IMR-90 (cell line): ENCODE data around the gene MLIP. TPM values are rescaled to one million over a fixed set of nuclear protein-coding genes. Genes with fewer than 3 reads are reported as not detected.

Source experiments
- ATAC-seq: fragments of 200-7000 bp; cut with Tn5 transposase; 2 replicates; pipeline ENCODE4 v1.9.1; 2020; ENCODE audit warnings: low read depth, mild to moderate bottlenecking, moderate library complexity
- BruUV-seq: library from RNA; stranded (reverse); fragments of 400-500 nt; replicated peaks from 2 replicates; lab custom pipeline; 2021; lab: Mats Ljungman, UMichigan
- CTCF ChIA-PET: fragments of 300-600 bp; formaldehyde crosslinking; extraction: SDS; loops from one replicate; lab custom pipeline; 2021; ENCODE audit warnings: antibody characterized with exemption; lab: Yijun Ruan, JAX
- POLR2A ChIA-PET: fragments of 300-600 bp; sonication (Branson Sonifier 250); formaldehyde crosslinking; loops from one replicate; lab custom pipeline; 2022; ENCODE audit warnings: antibody characterized with exemption; ENCODE audit not compliant: unreplicated experiment; lab: Charles Lee
- DNase-seq: peaks from one replicate; pipeline ENCODE4 v3.0.0; 2013
- H2AFZ ChIP-seq: replicated peaks from 2 replicates; pipeline ENCODE3; 2013; ENCODE audit warnings: low read length, mild to moderate bottlenecking; ENCODE audit not compliant: poor library complexity
- H2AK5ac ChIP-seq: 2 replicates; pipeline ENCODE4 v1.6.1; 2013; ENCODE audit warnings: low read depth, low read length, inconsistent platforms
- H2AK9ac ChIP-seq: replicated peaks from 2 replicates; pipeline ENCODE3; 2013; ENCODE audit warnings: mild to moderate bottlenecking, low read depth, low read length, moderate library complexity; ENCODE audit not compliant: poor library complexity
- H2BK120ac ChIP-seq: 2 replicates; pipeline ENCODE4 v1.6.1; 2013; ENCODE audit warnings: low read depth, low read length, inconsistent platforms
- H2BK15ac ChIP-seq: 3 replicates; pipeline ENCODE4 v1.6.1; 2013; ENCODE audit warnings: low read depth, low read length, inconsistent platforms
- H2BK20ac ChIP-seq: 2 replicates; pipeline ENCODE4 v1.6.1; 2013; ENCODE audit warnings: low read depth, mild to moderate bottlenecking, inconsistent platforms, low read length, moderate library complexity
- H2BK5ac ChIP-seq: 2 replicates; pipeline ENCODE4 v1.6.1; 2013; ENCODE audit warnings: mild to moderate bottlenecking, low read depth, low read length, inconsistent platforms; ENCODE audit not compliant: poor library complexity, severe bottlenecking
- H3K14ac ChIP-seq: replicated peaks from 2 replicates; pipeline ENCODE4 v1.6.1; 2013; ENCODE audit warnings: low read depth, low read length, inconsistent platforms
- H3K18ac ChIP-seq: 2 replicates; pipeline ENCODE4 v1.6.1; 2013; ENCODE audit warnings: low read depth, low read length, control low read depth
- H3K23ac ChIP-seq: 2 replicates; pipeline ENCODE4 v1.6.1; 2013; ENCODE audit warnings: low read depth, low read length, inconsistent platforms
- H3K27ac ChIP-seq: 2 replicates; pipeline ENCODE4 v1.5.1; 2013; ENCODE audit warnings: mild to moderate bottlenecking, control low read depth, low read length; ENCODE audit not compliant: insufficient read depth
- H3K27me3 ChIP-seq: 2 replicates; pipeline ENCODE4 v1.6.1; 2013; ENCODE audit warnings: low read length; ENCODE audit not compliant: control insufficient read depth, insufficient read depth
- H3K36me3 ChIP-seq: 2 replicates; pipeline ENCODE4 v1.6.1; 2013; ENCODE audit warnings: low read length, mixed read lengths; ENCODE audit not compliant: control insufficient read depth, insufficient read depth
- H3K4ac ChIP-seq: 2 replicates; pipeline ENCODE4 v1.6.1; 2013; ENCODE audit warnings: low read depth, low read length, inconsistent platforms
- H3K4me1 ChIP-seq: 2 replicates; pipeline ENCODE4 v1.6.1; 2013; ENCODE audit warnings: low read length, mixed read lengths; ENCODE audit not compliant: control insufficient read depth, insufficient read depth
- H3K4me2 ChIP-seq: 2 replicates; pipeline ENCODE4 v1.6.1; 2013; ENCODE audit warnings: low read depth, mild to moderate bottlenecking, control low read depth, low read length, moderate library complexity
- H3K4me3 ChIP-seq: 2 replicates; pipeline ENCODE4 v1.5.1; 2013; ENCODE audit warnings: low read depth, mild to moderate bottlenecking, control low read depth, low read length, moderate library complexity; ENCODE audit not compliant: insufficient read depth
- H3K56ac ChIP-seq: 2 replicates; pipeline ENCODE4 v1.6.1; 2013; ENCODE audit warnings: low read length, inconsistent platforms; ENCODE audit not compliant: insufficient read depth; ENCODE audit errors: extremely low read depth
- H3K79me1 ChIP-seq, 2 experiments: 2 replicates each; pipeline ENCODE4 v1.6.1; 2013; ENCODE audit warnings: low read length in 2 of 2, inconsistent platforms in 1 of 2, low read depth in 1 of 2
- H3K9ac ChIP-seq: 2 replicates; pipeline ENCODE4 v1.6.1; 2013; ENCODE audit warnings: low read depth, low read length, control low read depth
- H3K9me1 ChIP-seq: 2 replicates; pipeline ENCODE4 v1.6.1; 2013; ENCODE audit warnings: low read length, inconsistent platforms; ENCODE audit not compliant: insufficient read depth
- H3K9me3 ChIP-seq: 2 replicates; pipeline ENCODE4 v1.6.1; 2013; ENCODE audit warnings: low read length; ENCODE audit not compliant: control insufficient read depth, insufficient read depth
- H4K20me1 ChIP-seq: 2 replicates; pipeline ENCODE4 v1.6.1; 2013; ENCODE audit warnings: low read length, inconsistent platforms; ENCODE audit not compliant: insufficient read depth
- H4K5ac ChIP-seq: 2 replicates; pipeline ENCODE4 v1.6.1; 2013; ENCODE audit warnings: mild to moderate bottlenecking, low read depth, low read length, control low read depth
- H4K8ac ChIP-seq, 2 experiments: 2 replicates each; pipeline ENCODE4 v1.6.1; 2013; ENCODE audit warnings: low read depth in 2 of 2, low read length in 2 of 2, control low read depth in 1 of 2, inconsistent platforms in 1 of 2
- H4K91ac ChIP-seq: 2 replicates; pipeline ENCODE4 v1.6.1; 2013; ENCODE audit warnings: low read depth, low read length, inconsistent platforms; ENCODE audit not compliant: insufficient read depth
- BHLHE40 ChIP-seq: fragments of 150-350 bp; IDR thresholded peaks from 2 replicates; pipeline ENCODE4 v1.6.1; 2016; ENCODE audit warnings: mild to moderate bottlenecking, low read depth, low read length
- FOS ChIP-seq: fragments of 150-350 bp; IDR thresholded peaks from 2 replicates; pipeline ENCODE4 v1.6.1; 2016; ENCODE audit warnings: low read depth, low read length
- MAFK ChIP-seq: IDR thresholded peaks from 2 replicates; pipeline ENCODE4 v1.6.1; 2012; ENCODE audit warnings: low read depth, low read length, improper control_type of control experiment
- RAD21 ChIP-seq: IDR thresholded peaks from 2 replicates; pipeline ENCODE4 v1.6.1; 2012; ENCODE audit warnings: low read length, improper control_type of control experiment
- WGBS, 2 experiments: methylation state at CpG; one replicate each; pipeline versions ENCODE4 v1.1.5 to v1.1.7; 2013; ENCODE audit warnings: missing lambda C conversion rate in 2 of 2; ENCODE audit not compliant: insufficient read length in 1 of 2; ENCODE audit errors: extremely low coverage in 2 of 2; 5-methylcytosine and 5-hydroxymethylcytosine counted together
- dilution Hi-C: fragments of 300-500 bp; cut with HindIII; formaldehyde crosslinking; loops from one replicate; pipeline ENCODE4 v1.14.3; 2018; ENCODE audit warnings: low sequenced_read_pairs; ENCODE audit not compliant: unreplicated experiment
- in situ Hi-C: fragments of 300-500 bp; cut with MboI; formaldehyde crosslinking; loops from 3 replicates; pipeline ENCODE4 v1.14.3; 2019; ENCODE audit warnings: low sequenced_read_pairs, inconsistent platforms, mixed read lengths
- intact Hi-C: fragments of 100-400 bp; cut with micrococcal nuclease; formaldehyde crosslinking; loops from 2 replicates; pipeline ENCODE4 v1.10.0; 2022
- polyA plus RNA-seq, 3 experiments: library from polyadenylated mRNA; depleted of rRNA; stranded (reverse); fragments of >200 nt; gene quantifications; 2 replicates each; pipeline ENCODE4 v1.2.3, GENCODE V29; 2012; ENCODE audit warnings: low replicate concordance in 1 of 3
- total RNA-seq: library from RNA; depleted of rRNA; stranded (reverse); fragments of >200 nt; gene quantifications from 2 replicates; pipeline ENCODE4 v1.2.3, GENCODE V29; 2012

The MLIP gene
- total and polyA plus RNA-seq, 2 of the 4 experiments (the other 2 are of a cell fraction), result not detected

- H3K27me3 ChIP-seq, result peaks cover 3% of the 10 kb centered on the region; the same call in 1 of the 2 replicates
- H2BK5ac ChIP-seq, result no peak overlapping the region
- H3K14ac ChIP-seq, result no peak overlapping the region
- ATAC-seq, result no peak
- no peak overlapping the region for H3K23ac ChIP-seq
- dilution Hi-C loops, result no loop called here
- H3K4me3 ChIP-seq, result no peak overlapping the region
- no peak overlapping the region for H2AK9ac ChIP-seq
- no peak overlapping the region for H3K18ac ChIP-seq
- H3K9ac ChIP-seq, result no peak overlapping the region
- 80% methylated on average over 1 of the region's 8 CpGs; no CpG with 5 or more reads in 1 of the 2 experiments for WGBS, 2 experiments
- no peak overlapping the region for H2BK15ac ChIP-seq
- H3K4me2 ChIP-seq, result no peak overlapping the region
- H3K4me1 ChIP-seq, result no peaks in the 10 kb centered on the region
- no peaks in the 10 kb centered on the region for H4K20me1 ChIP-seq
- no peak overlapping the region for H3K27ac ChIP-seq
- H2AFZ ChIP-seq, result no peak overlapping the region
- H4K91ac ChIP-seq, result no peak overlapping the region
- H3K79me1 ChIP-seq, result no peaks in the 10 kb centered on the region
- in situ Hi-C loops, result no loop called here
- no peak overlapping the region for H2BK20ac ChIP-seq
- H2BK120ac ChIP-seq, result no peak overlapping the region
- no peak overlapping the region for H4K8ac ChIP-seq
- DNase-seq, result no peak
- CTCF ChIA-PET, result interaction anchor here (0.5 kb wide), 1 partner anchor 20 kb away, joined by 3 read pairs; no protein-coding TSS in a partner anchor
- TF ChIP-seq MAFK, result no peak
- no peak for TF ChIP-seq FOS
- no peak for TF ChIP-seq BHLHE40
- no peak for TF ChIP-seq RAD21
- intact Hi-C loops, result no loop called here
- H3K56ac ChIP-seq, result no peak overlapping the region
- no TSS peak for BruUV-seq
- POLR2A ChIA-PET, result no interaction called here
- H3K9me1 ChIP-seq, result no peaks in the 10 kb centered on the region
- H2AK5ac ChIP-seq, result no peak overlapping the region
- H4K5ac ChIP-seq, result no peak overlapping the region
- no peaks in the 10 kb centered on the region for H3K36me3 ChIP-seq
- H3K4ac ChIP-seq, result no peak overlapping the region
- no peaks in the 10 kb centered on the region for H3K9me3 ChIP-seq
Measured at GRCh38 chr6:54107470-54108090, 3.7 kb upstream of the MLIP start.
